DOHH2 (cell line): ENCODE measurements around the gene CERS6.

Source experiments
- H3F3A ChIP-seq: fragments of 200-600 bp; sonication (generic), shearing (Covaris generic); 2 replicates; pipeline ENCODE4 v1.6.0; 2016; ENCODE audit warnings: antibody characterized with exemption, mild to moderate bottlenecking; ENCODE audit not compliant: control insufficient read depth, insufficient read depth
- H3K27ac ChIP-seq: fragments of 200-600 bp; sonication (generic); 2 replicates; pipeline ENCODE4 v1.5.1; 2014; ENCODE audit warnings: low read depth, mild to moderate bottlenecking, low read length, moderate library complexity
- H3K27me3 ChIP-seq: fragments of 200-600 bp; sonication (generic); 2 replicates; pipeline ENCODE4 v1.6.1; 2014; ENCODE audit warnings: mild to moderate bottlenecking, low read length, mixed read lengths; ENCODE audit not compliant: control insufficient read depth
- H3K36me3 ChIP-seq: fragments of 200-600 bp; sonication (generic); 2 replicates; pipeline ENCODE4 v1.6.1; 2014; ENCODE audit warnings: mild to moderate bottlenecking, low read length, moderate library complexity, mixed read lengths; ENCODE audit not compliant: control insufficient read depth
- H3K4me1 ChIP-seq: fragments of 200-600 bp; sonication (generic); 2 replicates; pipeline ENCODE4 v1.6.1; 2014; ENCODE audit warnings: mild to moderate bottlenecking, low read length, mixed read lengths; ENCODE audit not compliant: control insufficient read depth
- H3K4me2 ChIP-seq: fragments of 200-600 bp; sonication (generic); 2 replicates; pipeline ENCODE4 v1.6.0; 2014; ENCODE audit warnings: mild to moderate bottlenecking, low read length, moderate library complexity
- H3K4me3 ChIP-seq: fragments of 200-600 bp; sonication (generic); 2 replicates; pipeline ENCODE4 v1.5.1; 2014; ENCODE audit warnings: mild to moderate bottlenecking, low read length, mixed read lengths
- H3K79me2 ChIP-seq: fragments of 200-600 bp; sonication (generic); 2 replicates; pipeline ENCODE4 v1.6.1; 2014; ENCODE audit warnings: mild to moderate bottlenecking, low read length, mixed read lengths; ENCODE audit not compliant: control insufficient read depth
- H3K9me2 ChIP-seq: fragments of 200-600 bp; sonication (generic); replicated peaks from 2 replicates; pipeline ENCODE4 v1.6.1; 2014; ENCODE audit warnings: mild to moderate bottlenecking, low read length, mixed read lengths; ENCODE audit not compliant: control insufficient read depth
- H3K9me3 ChIP-seq: fragments of 200-600 bp; sonication (generic); 2 replicates; pipeline ENCODE4 v1.6.1; 2014; ENCODE audit warnings: antibody characterized with exemption, low read length, mixed read lengths; ENCODE audit not compliant: control insufficient read depth, insufficient read depth
- H4K20me1 ChIP-seq: fragments of 200-600 bp; sonication (generic); 2 replicates; pipeline ENCODE4 v1.6.0; 2014; ENCODE audit warnings: low read depth, mild to moderate bottlenecking, antibody characterized with exemption, low read length, moderate library complexity; ENCODE audit not compliant: control insufficient read depth, insufficient read depth
- EZH2phosphoT487 ChIP-seq: fragments of 200-600 bp; sonication (generic); IDR thresholded peaks from 2 replicates; pipeline ENCODE4 v1.6.1; 2017; ENCODE audit warnings: borderline replicate concordance, mild to moderate bottlenecking, antibody characterized with exemption, low read length, moderate library complexity, mixed read lengths
- TF ChIP-seq, protein P1 (sequence below): fragments of 200-600 bp; sonication (generic); IDR thresholded peaks from one replicate; pipeline ENCODE4 v1.5.1; 2014; ENCODE audit warnings: antibody characterized with exemption, mild to moderate bottlenecking, low read depth, low read length; ENCODE audit not compliant: poor library complexity, severe bottlenecking

CERS6 gene

DNA sequence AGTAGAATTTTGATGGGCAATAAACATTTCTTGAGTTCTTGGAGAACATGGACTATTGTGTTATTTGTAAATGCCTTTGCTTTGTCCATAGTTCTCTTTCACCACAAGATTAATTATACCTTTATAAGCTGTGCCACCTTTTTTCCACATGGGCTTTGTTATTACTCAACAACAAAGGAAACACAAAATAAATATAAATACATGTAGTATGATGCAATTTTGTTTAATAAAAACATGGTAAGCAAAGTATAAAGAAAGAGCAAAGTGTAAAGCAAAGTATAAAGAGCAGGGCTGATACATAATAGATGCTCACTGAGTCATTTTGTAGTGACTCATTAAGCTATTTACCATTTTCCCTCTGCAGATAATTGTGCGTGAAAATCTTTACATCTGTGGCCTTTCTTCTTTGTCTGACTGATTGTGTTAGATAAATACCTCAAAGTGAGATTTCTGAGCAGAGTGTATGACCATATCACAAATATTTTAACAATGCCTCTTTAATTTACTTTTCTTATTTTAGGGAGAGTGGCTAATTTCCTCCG lies 80.9 kb downstream of the CERS6 start:
- no peak overlapping the region for H3K4me3 ChIP-seq
- no peak overlapping the region for H3K4me2 ChIP-seq
- H3K36me3 ChIP-seq = no peaks in the 10 kb centered on the region
- H4K20me1 ChIP-seq = no peaks in the 10 kb centered on the region
- H3F3A ChIP-seq = no peaks in the 10 kb centered on the region
- no peaks in the 10 kb centered on the region for H3K9me2 ChIP-seq
- no peaks in the 10 kb centered on the region; the same call in 1 of the 2 replicates for H3K9me3 ChIP-seq
- peaks cover 2% of the 10 kb centered on the region for H3K4me1 ChIP-seq
- no peak overlapping the region for H3K27ac ChIP-seq
- H3K79me2 ChIP-seq = no peaks in the 10 kb centered on the region
- TF ChIP-seq, protein P1, sequence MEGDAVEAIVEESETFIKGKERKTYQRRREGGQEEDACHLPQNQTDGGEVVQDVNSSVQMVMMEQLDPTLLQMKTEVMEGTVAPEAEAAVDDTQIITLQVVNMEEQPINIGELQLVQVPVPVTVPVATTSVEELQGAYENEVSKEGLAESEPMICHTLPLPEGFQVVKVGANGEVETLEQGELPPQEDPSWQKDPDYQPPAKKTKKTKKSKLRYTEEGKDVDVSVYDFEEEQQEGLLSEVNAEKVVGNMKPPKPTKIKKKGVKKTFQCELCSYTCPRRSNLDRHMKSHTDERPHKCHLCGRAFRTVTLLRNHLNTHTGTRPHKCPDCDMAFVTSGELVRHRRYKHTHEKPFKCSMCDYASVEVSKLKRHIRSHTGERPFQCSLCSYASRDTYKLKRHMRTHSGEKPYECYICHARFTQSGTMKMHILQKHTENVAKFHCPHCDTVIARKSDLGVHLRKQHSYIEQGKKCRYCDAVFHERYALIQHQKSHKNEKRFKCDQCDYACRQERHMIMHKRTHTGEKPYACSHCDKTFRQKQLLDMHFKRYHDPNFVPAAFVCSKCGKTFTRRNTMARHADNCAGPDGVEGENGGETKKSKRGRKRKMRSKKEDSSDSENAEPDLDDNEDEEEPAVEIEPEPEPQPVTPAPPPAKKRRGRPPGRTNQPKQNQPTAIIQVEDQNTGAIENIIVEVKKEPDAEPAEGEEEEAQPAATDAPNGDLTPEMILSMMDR = no peak
- no peak for TF ChIP-seq EZH2phosphoT487
- H3K27me3 ChIP-seq = no peaks in the 10 kb centered on the region

DNA sequence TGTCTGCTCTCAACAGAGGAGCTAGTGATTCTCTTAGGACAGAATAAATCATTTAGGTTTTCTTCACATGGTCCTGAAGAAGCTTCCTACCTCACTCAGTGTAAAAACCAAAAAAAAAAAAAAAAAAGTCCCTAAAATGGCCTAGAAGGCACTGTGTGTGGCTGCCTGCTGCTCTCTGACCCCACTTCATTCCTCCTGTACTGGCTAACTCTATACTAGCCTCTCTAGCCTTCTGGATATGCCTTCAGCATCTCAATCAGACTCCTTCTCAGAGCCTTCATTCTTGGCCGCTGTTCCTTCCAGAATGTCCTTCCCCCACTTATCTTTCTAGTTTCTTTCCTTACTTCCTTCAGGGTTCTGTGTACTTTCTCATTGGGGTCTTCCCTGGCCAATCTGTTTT lies 82.1 kb downstream of the CERS6 start:
- Histone ChIP-seq H3K4me3 (no peak overlapping the region), H4K20me1 (no peaks in the 10 kb centered on the region), H3K79me2 (no peaks in the 10 kb centered on the region), H3F3A (no peaks in the 10 kb centered on the region), H3K9me3 (no peaks in the 10 kb centered on the region; the same call in 1 of the 2 replicates), H3K4me1 (no peaks in the 10 kb centered on the region), H3K36me3 (no peaks in the 10 kb centered on the region), H3K9me2 (no peaks in the 10 kb centered on the region), H3K27me3 (no peaks in the 10 kb centered on the region), H3K4me2 (no peak overlapping the region), H3K27ac (no peak overlapping the region)
- no peak for TF ChIP-seq EZH2phosphoT487
- TF ChIP-seq, protein P1 = no peak

DNA sequence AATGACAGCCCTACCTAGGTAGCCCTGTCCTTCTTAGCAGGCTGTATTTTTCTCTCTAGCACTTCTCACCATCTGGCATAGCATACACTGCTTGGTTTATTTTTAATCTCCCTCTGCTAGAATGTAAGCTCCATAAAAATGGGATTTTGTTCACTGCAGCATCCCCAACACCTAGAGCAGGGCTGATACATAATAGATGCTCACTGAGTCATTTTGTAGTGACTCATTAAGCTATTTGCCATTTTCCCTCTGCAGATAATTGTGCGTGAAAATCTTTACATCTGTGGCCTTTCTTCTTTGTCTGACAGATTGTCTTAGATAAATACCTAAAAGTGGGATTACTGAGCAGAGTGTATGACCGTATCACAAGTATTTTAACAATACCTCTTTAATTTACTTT lies 82.5 kb downstream of the CERS6 start:
- Histone ChIP-seq H3K27ac (no peak overlapping the region), H3K36me3 (no peaks in the 10 kb centered on the region), H3K4me1 (no peaks in the 10 kb centered on the region), H3K4me2 (no peak overlapping the region), H3K9me2 (no peaks in the 10 kb centered on the region), H4K20me1 (no peaks in the 10 kb centered on the region), H3K79me2 (no peaks in the 10 kb centered on the region), H3F3A (no peaks in the 10 kb centered on the region), H3K27me3 (no peaks in the 10 kb centered on the region), H3K4me3 (no peak overlapping the region), H3K9me3 (no peaks in the 10 kb centered on the region; the same call in 1 of the 2 replicates)
- no peak for TF ChIP-seq EZH2phosphoT487
- TF ChIP-seq, protein P1 = no peak
